Panc1 (cell line): ENCODE measurements around the gene ELMO1. TPM values are rescaled to one million over a fixed set of nuclear protein-coding genes. Genes with fewer than 3 reads are reported as not detected.

Experiments
- ATAC-seq: fragments of 200-7000 bp; cut with Tn5 transposase; 2 replicates; pipeline ENCODE4 v1.9.1; 2020; ENCODE audit warnings: mild to moderate bottlenecking, moderate library complexity
- BruUV-seq: library from RNA; stranded (reverse); fragments of 400-500 nt; replicated peaks from 2 replicates; lab custom pipeline; 2021; lab: Mats Ljungman, UMichigan
- CTCF ChIA-PET: fragments of 300-600 bp; sonication (Branson Sonifier 250); formaldehyde crosslinking; loops from one replicate; lab custom pipeline; 2022; ENCODE audit warnings: antibody characterized with exemption; lab: Charles Lee
- POLR2A ChIA-PET: fragments of 300-600 bp; sonication (Branson Sonifier 250); formaldehyde crosslinking; loops from one replicate; lab custom pipeline; 2022; ENCODE audit warnings: antibody characterized with exemption; lab: Charles Lee
- DNase-seq: peaks from one replicate; pipeline ENCODE4 v3.0.0-alpha.2; 2010; ENCODE audit warnings: low read depth, low spot score
- H3K27ac ChIP-seq: 2 replicates; pipeline ENCODE4 v1.5.1; 2011; ENCODE audit warnings: mild to moderate bottlenecking, low read length, inconsistent platforms
- H3K27me3 ChIP-seq: fragments of 200-500 bp; sonication (Bioruptor generic); 2 replicates; pipeline ENCODE4 v1.6.0; 2014; ENCODE audit warnings: low read length, inconsistent platforms; ENCODE audit not compliant: control insufficient read depth, insufficient read depth
- H3K36me3 ChIP-seq: fragments of 200-500 bp; sonication (Bioruptor generic); 2 replicates; pipeline ENCODE4 v1.5.1; 2014; ENCODE audit warnings: inconsistent platforms, mild to moderate bottlenecking, low read length, moderate library complexity; ENCODE audit not compliant: control insufficient read depth, insufficient read depth
- H3K4me1 ChIP-seq: 2 replicates; pipeline ENCODE4 v1.5.1; 2011; ENCODE audit warnings: inconsistent platforms, mild to moderate bottlenecking, low read length, moderate library complexity; ENCODE audit not compliant: control insufficient read depth, insufficient read depth
- H3K4me3 ChIP-seq, 2 experiments: 2 replicates each; pipeline ENCODE4 v1.5.1; 2011 to 2012; ENCODE audit warnings: low read depth in 2 of 2, low read length in 2 of 2, mild to moderate bottlenecking in 2 of 2, inconsistent platforms in 1 of 2, moderate library complexity in 1 of 2
- H3K9me3 ChIP-seq: fragments of 200-500 bp; sonication (Bioruptor generic); 2 replicates; pipeline ENCODE4 v1.5.1; 2014; ENCODE audit warnings: low read depth, mild to moderate bottlenecking, inconsistent platforms, low read length, moderate library complexity; ENCODE audit not compliant: control insufficient read depth, insufficient read depth
- POLR2AphosphoS5 ChIP-seq: IDR thresholded peaks from 2 replicates; pipeline ENCODE4 v1.6.1; 2012; ENCODE audit warnings: mild to moderate bottlenecking, low read depth, low read length, moderate library complexity
- SIN3A ChIP-seq: IDR thresholded peaks from 2 replicates; pipeline ENCODE4 v1.6.1; 2012; ENCODE audit warnings: low read depth, mild to moderate bottlenecking, low read length, moderate library complexity, borderline replicate concordance; ENCODE audit not compliant: insufficient read depth
- TCF7L2 ChIP-seq: IDR thresholded peaks from 2 replicates; pipeline ENCODE4 v1.6.1; 2011; ENCODE audit warnings: mild to moderate bottlenecking, low read depth, low read length, inconsistent platforms
- in situ Hi-C: cut with HindIII; loops from 2 replicates; pipeline ENCODE4 v1.10.0; 2016; ENCODE audit warnings: low sequenced_read_pairs, low pct_unique_long_range_greater_than_20kb
- intact Hi-C: fragments of 100-400 bp; cut with micrococcal nuclease; formaldehyde crosslinking; loops from one replicate; pipeline ENCODE4 v1.10.0; 2022; ENCODE audit not compliant: unreplicated experiment
- total RNA-seq: library from RNA; stranded (reverse); gene quantifications from one replicate; pipeline ENCODE4 v1.2.1, GENCODE V29; 2021; ENCODE audit not compliant: unreplicated experiment
- TF ChIP-seq, protein P1 (sequence below), 2 experiments: IDR thresholded peaks; 2 replicates each; pipeline ENCODE4 v1.6.1; 2011 to 2012; ENCODE audit warnings: low read depth in 2 of 2, control low read depth in 1 of 2, low read length in 1 of 2, mild to moderate bottlenecking in 1 of 2, moderate library complexity in 1 of 2; ENCODE audit not compliant: insufficient read depth in 1 of 2
- TF ChIP-seq, protein P2 (sequence below): fragments of 450-650 bp; IDR thresholded peaks from 2 replicates; pipeline ENCODE4 v1.5.1; 2017; ENCODE audit warnings: mild to moderate bottlenecking

ELMO1 gene
- total RNA-seq, 1 experiment from 2014 or later, result 0.80 TPM

DNA sequence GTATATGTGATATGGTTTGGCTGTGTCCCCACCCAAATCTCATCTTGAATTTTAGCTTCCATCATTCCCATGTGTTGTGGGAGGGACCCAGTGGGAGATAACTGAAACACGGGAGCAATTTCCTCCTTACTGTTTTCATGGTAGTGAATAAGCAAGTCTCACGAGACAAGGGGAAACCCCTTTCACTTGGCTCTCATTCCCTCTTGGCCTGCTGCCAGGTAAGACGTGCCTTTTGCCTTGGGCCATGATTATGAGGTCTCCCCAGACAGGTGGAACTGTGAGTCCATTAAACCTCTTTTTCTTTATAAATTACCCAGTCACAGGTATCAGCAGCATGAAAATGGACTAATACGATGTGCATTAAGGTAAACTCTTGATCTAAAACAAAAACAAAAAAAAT is 367.2 kb downstream of the ELMO1 start:
- Histone ChIP-seq H3K36me3 (no peaks in the 10 kb centered on the region), H3K27ac (no peak overlapping the region), H3K4me1 (no peaks in the 10 kb centered on the region), H3K4me3 (no peak overlapping the region), H3K9me3 (no peaks in the 10 kb centered on the region), H3K27me3 (no peaks in the 10 kb centered on the region)
- ChIA-PET CTCF (interaction anchor here (0.6 kb wide), 1 partner anchor 454 kb away, joined by 4 read pairs; no protein-coding TSS in a partner anchor), POLR2A (no interaction called here)
- no peak for TF ChIP-seq POLR2AphosphoS5
- intact Hi-C loops (no loop called here), in situ Hi-C loops (no loop called here)
- no TSS peak for BruUV-seq
- ATAC-seq, result no peak
- no peak for DNase-seq

DNA sequence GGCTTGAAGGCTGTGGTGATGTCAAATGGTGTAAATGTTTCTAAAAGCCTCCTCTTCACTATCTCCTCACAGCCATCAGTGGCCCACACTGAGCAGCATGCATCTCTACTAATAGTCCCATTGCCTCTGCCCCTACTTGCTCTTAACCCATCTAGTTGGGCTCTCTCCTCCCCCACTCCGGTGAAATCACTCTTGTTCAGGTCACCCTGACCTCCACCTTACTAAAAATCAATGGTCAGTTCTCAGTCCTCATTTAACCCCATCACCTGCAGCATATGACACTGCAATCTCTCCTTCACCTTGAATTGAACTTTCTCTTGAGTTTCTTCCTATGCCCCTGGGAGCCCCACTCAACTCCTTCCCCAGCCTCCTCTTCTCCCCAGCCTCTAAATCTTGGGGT is 369.2 kb downstream of the ELMO1 start:
- DNase-seq (no peak), ATAC-seq (no peak)
- intact Hi-C loops (no loop called here), in situ Hi-C loops (no loop called here)
- H3K27me3 ChIP-seq, result no peaks in the 10 kb centered on the region
- no peak overlapping the region for H3K27ac ChIP-seq
- H3K9me3 ChIP-seq, result no peaks in the 10 kb centered on the region
- no TSS peak for BruUV-seq
- no peaks in the 10 kb centered on the region for H3K4me1 ChIP-seq
- ChIA-PET POLR2A (no interaction called here), CTCF (no interaction called here)
- no peak for TF ChIP-seq SIN3A
- TF ChIP-seq, protein P1, sequence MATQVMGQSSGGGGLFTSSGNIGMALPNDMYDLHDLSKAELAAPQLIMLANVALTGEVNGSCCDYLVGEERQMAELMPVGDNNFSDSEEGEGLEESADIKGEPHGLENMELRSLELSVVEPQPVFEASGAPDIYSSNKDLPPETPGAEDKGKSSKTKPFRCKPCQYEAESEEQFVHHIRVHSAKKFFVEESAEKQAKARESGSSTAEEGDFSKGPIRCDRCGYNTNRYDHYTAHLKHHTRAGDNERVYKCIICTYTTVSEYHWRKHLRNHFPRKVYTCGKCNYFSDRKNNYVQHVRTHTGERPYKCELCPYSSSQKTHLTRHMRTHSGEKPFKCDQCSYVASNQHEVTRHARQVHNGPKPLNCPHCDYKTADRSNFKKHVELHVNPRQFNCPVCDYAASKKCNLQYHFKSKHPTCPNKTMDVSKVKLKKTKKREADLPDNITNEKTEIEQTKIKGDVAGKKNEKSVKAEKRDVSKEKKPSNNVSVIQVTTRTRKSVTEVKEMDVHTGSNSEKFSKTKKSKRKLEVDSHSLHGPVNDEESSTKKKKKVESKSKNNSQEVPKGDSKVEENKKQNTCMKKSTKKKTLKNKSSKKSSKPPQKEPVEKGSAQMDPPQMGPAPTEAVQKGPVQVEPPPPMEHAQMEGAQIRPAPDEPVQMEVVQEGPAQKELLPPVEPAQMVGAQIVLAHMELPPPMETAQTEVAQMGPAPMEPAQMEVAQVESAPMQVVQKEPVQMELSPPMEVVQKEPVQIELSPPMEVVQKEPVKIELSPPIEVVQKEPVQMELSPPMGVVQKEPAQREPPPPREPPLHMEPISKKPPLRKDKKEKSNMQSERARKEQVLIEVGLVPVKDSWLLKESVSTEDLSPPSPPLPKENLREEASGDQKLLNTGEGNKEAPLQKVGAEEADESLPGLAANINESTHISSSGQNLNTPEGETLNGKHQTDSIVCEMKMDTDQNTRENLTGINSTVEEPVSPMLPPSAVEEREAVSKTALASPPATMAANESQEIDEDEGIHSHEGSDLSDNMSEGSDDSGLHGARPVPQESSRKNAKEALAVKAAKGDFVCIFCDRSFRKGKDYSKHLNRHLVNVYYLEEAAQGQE (IDR thresholded peaks at IDR 0.05; ENCODE audit: insufficient read depth in 1 of 2, low read depth in 2 of 2, low read length in 1 of 2), result no peak
- TF ChIP-seq POLR2AphosphoS5, result no peak
- no peak for TF ChIP-seq TCF7L2
- TF ChIP-seq, protein P2, sequence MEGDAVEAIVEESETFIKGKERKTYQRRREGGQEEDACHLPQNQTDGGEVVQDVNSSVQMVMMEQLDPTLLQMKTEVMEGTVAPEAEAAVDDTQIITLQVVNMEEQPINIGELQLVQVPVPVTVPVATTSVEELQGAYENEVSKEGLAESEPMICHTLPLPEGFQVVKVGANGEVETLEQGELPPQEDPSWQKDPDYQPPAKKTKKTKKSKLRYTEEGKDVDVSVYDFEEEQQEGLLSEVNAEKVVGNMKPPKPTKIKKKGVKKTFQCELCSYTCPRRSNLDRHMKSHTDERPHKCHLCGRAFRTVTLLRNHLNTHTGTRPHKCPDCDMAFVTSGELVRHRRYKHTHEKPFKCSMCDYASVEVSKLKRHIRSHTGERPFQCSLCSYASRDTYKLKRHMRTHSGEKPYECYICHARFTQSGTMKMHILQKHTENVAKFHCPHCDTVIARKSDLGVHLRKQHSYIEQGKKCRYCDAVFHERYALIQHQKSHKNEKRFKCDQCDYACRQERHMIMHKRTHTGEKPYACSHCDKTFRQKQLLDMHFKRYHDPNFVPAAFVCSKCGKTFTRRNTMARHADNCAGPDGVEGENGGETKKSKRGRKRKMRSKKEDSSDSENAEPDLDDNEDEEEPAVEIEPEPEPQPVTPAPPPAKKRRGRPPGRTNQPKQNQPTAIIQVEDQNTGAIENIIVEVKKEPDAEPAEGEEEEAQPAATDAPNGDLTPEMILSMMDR, result no peak
- H3K4me3 ChIP-seq, result no peak overlapping the region
- H3K36me3 ChIP-seq, result no peaks in the 10 kb centered on the region

DNA sequence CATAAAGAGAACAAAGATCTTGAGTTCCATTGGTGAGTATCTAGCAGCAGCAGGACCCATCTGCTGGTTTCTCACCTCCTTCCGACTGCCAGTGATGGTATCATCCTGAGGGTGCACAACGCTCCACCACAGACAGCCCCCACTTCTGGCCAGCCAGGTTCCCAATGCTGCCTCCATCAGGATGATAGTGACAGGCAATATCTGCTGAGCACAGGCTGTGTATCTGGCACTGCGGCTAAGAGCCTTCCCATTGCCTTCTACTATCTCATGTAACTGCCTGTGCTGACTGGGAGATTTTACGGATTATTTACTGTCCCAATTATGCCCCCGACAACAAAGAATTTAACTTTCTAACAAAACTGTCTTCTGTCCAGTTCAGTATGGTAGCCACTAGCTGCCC is 372.0 kb downstream of the ELMO1 start:
- intact Hi-C loops, result no loop called here
- ChIA-PET POLR2A (no interaction called here), CTCF (no interaction called here)
- DNase-seq, result no peak
- H3K9me3 ChIP-seq, result no peaks in the 10 kb centered on the region
- H3K4me1 ChIP-seq, result no peaks in the 10 kb centered on the region
- ATAC-seq, result no peak
- no peaks in the 10 kb centered on the region for H3K27me3 ChIP-seq
- no TSS peak for BruUV-seq
- TF ChIP-seq SIN3A (no peak), TCF7L2 (no peak), POLR2AphosphoS5 (no peak)
- TF ChIP-seq, protein P2, result no peak
- TF ChIP-seq, protein P1 (IDR thresholded peaks at IDR 0.05; ENCODE audit: insufficient read depth in 1 of 2, low read depth in 2 of 2, low read length in 1 of 2), result no peak
- no peak overlapping the region for H3K27ac ChIP-seq
- in situ Hi-C loops, result no loop called here
- no peaks in the 10 kb centered on the region for H3K36me3 ChIP-seq
- no peak overlapping the region for H3K4me3 ChIP-seq
